Measurements from ENCODE around the gene C10orf53. TPM values are rescaled to one million over a fixed set of nuclear protein-coding genes. Genes with fewer than 3 reads are reported as not detected.

The C10orf53 gene
- total RNA-seq, 1 donor from 2014 or later, result not detected

GRCh38 chr10:49656845-49657493 lies 22.5 kb upstream of the C10orf53 start:
- peak overlapping the region; percentile 71 for H3K27ac Mint-ChIP-seq (ENCODE audit: unreplicated experiment)
- no peak for DNase-seq (ENCODE audit: low spot score)
- peaks cover 15% of the 10 kb centered on the region for H3K4me1 Mint-ChIP-seq (ENCODE audit: unreplicated experiment)
- no peak for TF ChIP-seq CTCF (IDR thresholded peaks at IDR 0.05; ENCODE audit: unreplicated experiment)
- H3K27me3 Mint-ChIP-seq (ENCODE audit: unreplicated experiment), result peaks cover 3% of the 10 kb centered on the region
- H3K9me3 Mint-ChIP-seq (ENCODE audit: unreplicated experiment), result no peaks in the 10 kb centered on the region
- H3K4me3 Mint-ChIP-seq (ENCODE audit: unreplicated experiment), result no peak overlapping the region
- peaks cover 3% of the 10 kb centered on the region for H3K36me3 Mint-ChIP-seq (ENCODE audit: low read depth, unreplicated experiment)

GRCh38 chr10:49657606-49658005 lies 21.8 kb upstream of the C10orf53 start:
- DNase-seq (ENCODE audit: low spot score), result no peak
- peaks cover 2% of the 10 kb centered on the region for H3K27me3 Mint-ChIP-seq (ENCODE audit: unreplicated experiment)
- peaks cover 15% of the 10 kb centered on the region for H3K4me1 Mint-ChIP-seq (ENCODE audit: unreplicated experiment)
- H3K9me3 Mint-ChIP-seq (ENCODE audit: unreplicated experiment), result no peaks in the 10 kb centered on the region
- peaks cover 3% of the 10 kb centered on the region for H3K36me3 Mint-ChIP-seq (ENCODE audit: low read depth, unreplicated experiment)
- H3K4me3 Mint-ChIP-seq (ENCODE audit: unreplicated experiment), result no peak overlapping the region
- no peak for TF ChIP-seq CTCF (IDR thresholded peaks at IDR 0.05; ENCODE audit: unreplicated experiment)
- H3K27ac Mint-ChIP-seq (ENCODE audit: unreplicated experiment), result no peak overlapping the region

- Mint-ChIP-seq H3K27ac (ENCODE audit: unreplicated experiment) (no peak overlapping the region), H3K36me3 (ENCODE audit: low read depth, unreplicated experiment) (peaks cover 2% of the 10 kb centered on the region), H3K4me1 (ENCODE audit: unreplicated experiment) (peaks cover 7% of the 10 kb centered on the region), H3K4me3 (ENCODE audit: unreplicated experiment) (no peak overlapping the region), H3K27me3 (ENCODE audit: unreplicated experiment) (no peaks in the 10 kb centered on the region), H3K9me3 (ENCODE audit: unreplicated experiment) (no peaks in the 10 kb centered on the region)
- no peak for DNase-seq (ENCODE audit: low spot score)
- no peak for TF ChIP-seq CTCF (IDR thresholded peaks at IDR 0.05; ENCODE audit: unreplicated experiment)
Observed at GRCh38 chr10:49661140-49661856, 18.2 kb upstream of the C10orf53 start.

- no peak for TF ChIP-seq CTCF (IDR thresholded peaks at IDR 0.05; ENCODE audit: unreplicated experiment)
- no peaks in the 10 kb centered on the region for H3K9me3 Mint-ChIP-seq (ENCODE audit: unreplicated experiment)
- H3K36me3 Mint-ChIP-seq (ENCODE audit: low read depth, unreplicated experiment), result no peaks in the 10 kb centered on the region
- no peak overlapping the region for H3K4me3 Mint-ChIP-seq (ENCODE audit: unreplicated experiment)
- H3K4me1 Mint-ChIP-seq (ENCODE audit: unreplicated experiment), result no peaks in the 10 kb centered on the region
- H3K27ac Mint-ChIP-seq (ENCODE audit: unreplicated experiment), result no peak overlapping the region
- no peaks in the 10 kb centered on the region for H3K27me3 Mint-ChIP-seq (ENCODE audit: unreplicated experiment)
- DNase-seq (ENCODE audit: low spot score), result no peak
Observed at GRCh38 chr10:49662169-49662830, 17.2 kb upstream of the C10orf53 start.

GRCh38 chr10:49663596-49663995 lies 15.9 kb upstream of the C10orf53 start:
- no peak overlapping the region for H3K27ac Mint-ChIP-seq (ENCODE audit: unreplicated experiment)
- no peak for TF ChIP-seq CTCF (IDR thresholded peaks at IDR 0.05; ENCODE audit: unreplicated experiment)
- H3K9me3 Mint-ChIP-seq (ENCODE audit: unreplicated experiment), result no peaks in the 10 kb centered on the region
- DNase-seq (ENCODE audit: low spot score), result no peak
- no peak overlapping the region for H3K4me3 Mint-ChIP-seq (ENCODE audit: unreplicated experiment)
- H3K36me3 Mint-ChIP-seq (ENCODE audit: low read depth, unreplicated experiment), result no peaks in the 10 kb centered on the region
- H3K4me1 Mint-ChIP-seq (ENCODE audit: unreplicated experiment), result no peaks in the 10 kb centered on the region
- no peaks in the 10 kb centered on the region for H3K27me3 Mint-ChIP-seq (ENCODE audit: unreplicated experiment)

Measured in endothelial cell (in vitro differentiated cells).